Coronary artery (tissue), 2 donors: ENCODE measurements around the gene EGR4.

Source experiments
- DNase-seq: peaks from one replicate; pipeline ENCODE4 v3.0.0-alpha.2; 2017; ENCODE audit warnings: low spot score
- H3K27ac ChIP-seq, 2 donors: fragments of 200-600 bp; sonication (generic); one replicate each; pipeline ENCODE4 v1.5.1; 2016 to 2019
- H3K4me3 ChIP-seq: fragments of 200-600 bp; sonication (generic); 2 replicates; pipeline ENCODE4 v1.5.1; 2016; ENCODE audit warnings: mild to moderate bottlenecking, moderate library complexity
- TF ChIP-seq, protein P1 (sequence below): fragments of 200-600 bp; sonication (generic); IDR thresholded peaks from one replicate; pipeline ENCODE4 v1.5.1; 2019; ENCODE audit warnings: antibody characterized with exemption

The EGR4 gene

DNA sequence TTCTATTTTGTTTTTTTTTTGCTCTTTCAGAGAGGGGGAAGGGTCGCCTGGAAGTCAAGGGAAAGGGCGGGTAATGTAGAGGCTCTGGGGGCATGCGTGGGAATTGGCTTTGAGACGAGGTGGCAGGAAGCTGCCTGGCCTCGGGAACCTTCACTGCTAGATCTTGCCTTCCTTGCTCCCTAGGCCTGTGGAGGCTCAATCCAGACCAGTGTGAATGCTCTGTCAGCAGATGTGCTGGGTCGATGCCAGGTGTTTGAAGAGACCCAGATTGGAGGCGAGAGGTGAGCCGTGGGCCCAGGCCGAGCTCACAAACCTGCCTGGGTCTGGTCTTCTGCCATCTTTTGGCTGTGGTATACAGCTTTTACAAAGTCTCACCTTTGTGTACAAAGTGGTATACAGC, 43.7 kb downstream of the EGR4 start:
- DNase-seq: no peak
- TF ChIP-seq, protein P1, sequence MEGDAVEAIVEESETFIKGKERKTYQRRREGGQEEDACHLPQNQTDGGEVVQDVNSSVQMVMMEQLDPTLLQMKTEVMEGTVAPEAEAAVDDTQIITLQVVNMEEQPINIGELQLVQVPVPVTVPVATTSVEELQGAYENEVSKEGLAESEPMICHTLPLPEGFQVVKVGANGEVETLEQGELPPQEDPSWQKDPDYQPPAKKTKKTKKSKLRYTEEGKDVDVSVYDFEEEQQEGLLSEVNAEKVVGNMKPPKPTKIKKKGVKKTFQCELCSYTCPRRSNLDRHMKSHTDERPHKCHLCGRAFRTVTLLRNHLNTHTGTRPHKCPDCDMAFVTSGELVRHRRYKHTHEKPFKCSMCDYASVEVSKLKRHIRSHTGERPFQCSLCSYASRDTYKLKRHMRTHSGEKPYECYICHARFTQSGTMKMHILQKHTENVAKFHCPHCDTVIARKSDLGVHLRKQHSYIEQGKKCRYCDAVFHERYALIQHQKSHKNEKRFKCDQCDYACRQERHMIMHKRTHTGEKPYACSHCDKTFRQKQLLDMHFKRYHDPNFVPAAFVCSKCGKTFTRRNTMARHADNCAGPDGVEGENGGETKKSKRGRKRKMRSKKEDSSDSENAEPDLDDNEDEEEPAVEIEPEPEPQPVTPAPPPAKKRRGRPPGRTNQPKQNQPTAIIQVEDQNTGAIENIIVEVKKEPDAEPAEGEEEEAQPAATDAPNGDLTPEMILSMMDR: no peak
- Histone ChIP-seq H3K4me3 (no peak overlapping the region), H3K27ac (no peak overlapping the region)

DNA sequence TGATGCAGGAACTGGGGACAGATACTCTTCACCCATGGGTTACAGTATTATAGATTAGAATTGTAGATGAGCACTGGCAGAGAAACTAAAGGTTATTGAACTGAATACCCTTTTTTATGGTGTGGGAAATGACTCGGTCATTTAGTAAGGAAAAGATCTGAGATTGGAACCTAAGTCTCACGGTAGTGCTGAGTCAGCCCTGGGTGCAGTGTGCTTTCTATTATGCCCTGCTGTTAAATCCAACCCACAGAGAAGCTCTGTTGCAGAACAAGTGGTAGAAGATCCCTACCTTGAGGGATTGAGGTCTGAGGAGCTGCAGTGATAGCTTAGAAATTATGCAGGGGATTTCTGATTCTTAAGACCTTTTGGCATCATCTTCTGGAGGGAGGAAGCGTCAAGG, 46.5 kb downstream of the EGR4 start:
- no peak overlapping the region for H3K4me3 ChIP-seq
- no peak for DNase-seq
- H3K27ac ChIP-seq: no peak overlapping the region
- TF ChIP-seq, protein P1: no peak

DNA sequence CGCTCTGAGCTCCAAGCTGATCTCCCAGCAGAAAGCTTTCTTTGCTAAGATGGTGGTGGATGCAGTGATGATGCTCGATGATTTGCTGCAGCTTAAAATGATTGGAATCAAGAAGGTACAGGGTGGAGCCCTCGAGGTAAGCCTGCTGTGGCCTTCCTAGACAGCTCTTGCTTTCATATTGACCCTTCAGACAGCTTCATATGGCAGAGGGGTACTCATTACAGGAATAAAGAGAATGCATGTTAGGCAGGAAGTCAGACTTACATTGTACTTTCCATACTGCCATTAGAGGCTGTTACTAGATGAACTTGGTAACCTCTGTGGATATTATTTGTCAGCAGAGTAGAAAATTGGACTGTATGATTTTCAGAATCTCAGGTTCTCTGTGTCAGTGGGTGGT, 48.8 kb downstream of the EGR4 start:
- no peak for DNase-seq
- Histone ChIP-seq H3K4me3 (no peak overlapping the region), H3K27ac (no peak overlapping the region)
- TF ChIP-seq, protein P1: no peak

DNA sequence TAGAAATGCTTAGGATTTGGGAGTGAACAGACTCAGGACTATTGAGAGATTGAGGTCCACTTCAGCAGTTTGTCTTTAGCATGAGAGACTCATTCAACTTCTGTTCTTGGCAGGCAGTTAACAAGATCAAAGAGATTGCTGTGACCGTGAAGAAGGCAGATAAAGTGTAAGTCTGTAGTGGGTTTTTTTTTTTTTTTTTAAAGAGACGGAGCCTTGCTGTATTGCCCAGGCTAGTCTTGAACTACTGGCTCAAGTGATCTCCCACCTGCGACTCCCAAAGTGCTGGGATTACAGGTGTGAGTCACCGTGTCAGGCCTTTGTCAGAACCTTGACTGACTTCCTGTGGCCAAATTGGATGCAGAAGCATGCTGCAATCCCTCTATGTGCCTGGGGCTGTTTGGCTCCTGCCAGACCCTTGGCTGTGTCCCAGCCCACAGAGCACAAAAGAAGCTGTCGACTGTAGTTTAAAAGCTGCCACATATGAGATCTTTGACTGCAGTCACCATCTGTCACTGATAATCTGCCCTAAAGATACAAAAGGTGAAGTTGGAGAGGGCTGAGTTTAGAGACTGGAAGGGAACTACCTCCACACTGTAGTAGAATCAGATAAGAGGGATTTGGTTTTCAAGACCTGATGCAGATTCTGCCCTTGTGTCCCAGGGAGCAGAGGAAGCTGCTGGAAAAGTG, 49.3 kb downstream of the EGR4 start:
- H3K4me3 ChIP-seq: no peak overlapping the region
- TF ChIP-seq, protein P1: no peak
- H3K27ac ChIP-seq: no peak overlapping the region
- DNase-seq: no peak
